HG03039 (cell line): Measurements from ENCODE around the gene PHKA1.
"Not testable (repeated sequence)": the region's sequence is repeated elsewhere in the genome, so short reads cannot be mapped to it uniquely, and the experiment has no call there.

ENCODE experiments used
- ATAC-seq: cut with Tn5 transposase; IDR thresholded peaks from one replicate; pipeline ENCODE4 v1.9.1; 2021; ENCODE audit warnings: mild to moderate bottlenecking, moderate library complexity; ENCODE audit not compliant: unreplicated experiment

The PHKA1 gene

DNA sequence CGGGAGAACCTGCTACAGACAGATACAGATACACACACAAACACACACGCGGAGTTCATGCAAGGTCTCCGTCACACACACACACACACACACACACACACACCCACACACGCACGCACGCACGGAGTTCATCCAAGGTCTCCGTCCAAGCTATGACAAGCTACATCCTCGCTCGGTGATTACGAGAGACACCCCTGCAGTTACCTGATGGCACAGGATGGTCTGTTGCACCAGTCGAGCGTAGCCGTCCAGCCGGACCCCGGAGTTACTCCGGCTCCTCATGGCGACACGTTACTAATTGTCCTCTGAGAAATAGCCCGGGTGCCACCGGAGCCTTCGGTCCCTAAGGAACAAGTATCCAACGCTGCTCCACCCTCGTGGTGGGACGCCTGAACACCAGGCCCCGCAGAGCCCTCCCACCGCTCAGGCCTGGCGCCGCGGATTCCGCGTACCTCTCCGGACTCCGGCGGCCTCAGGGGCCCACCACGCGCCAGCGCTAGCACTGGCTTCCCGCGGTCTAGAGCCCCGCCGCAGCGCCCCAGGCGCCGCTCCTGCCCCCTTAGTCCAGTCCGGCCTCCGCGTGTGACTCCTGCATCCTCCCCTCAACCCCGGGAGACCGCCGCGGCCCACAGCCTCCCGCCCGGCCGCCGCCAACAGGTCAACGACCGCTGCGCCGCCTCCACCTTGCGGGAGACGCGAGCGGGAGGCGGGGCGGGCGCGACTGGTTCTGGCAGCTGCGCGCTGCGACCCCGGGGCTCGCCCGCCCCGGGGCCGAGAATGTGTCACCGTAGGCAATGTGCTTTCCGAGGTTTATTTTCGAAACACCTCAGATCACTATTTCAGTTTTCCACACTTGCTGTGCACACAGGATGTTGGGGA, at the start of gene PHKA1:
Gene PHKA1 (minus strand): TSS at position 708 of the 879 bp plus-strand sequence. CDS start 426 bp downstream, at position 282.
- ATAC-seq: not testable (repeated sequence)

DNA sequence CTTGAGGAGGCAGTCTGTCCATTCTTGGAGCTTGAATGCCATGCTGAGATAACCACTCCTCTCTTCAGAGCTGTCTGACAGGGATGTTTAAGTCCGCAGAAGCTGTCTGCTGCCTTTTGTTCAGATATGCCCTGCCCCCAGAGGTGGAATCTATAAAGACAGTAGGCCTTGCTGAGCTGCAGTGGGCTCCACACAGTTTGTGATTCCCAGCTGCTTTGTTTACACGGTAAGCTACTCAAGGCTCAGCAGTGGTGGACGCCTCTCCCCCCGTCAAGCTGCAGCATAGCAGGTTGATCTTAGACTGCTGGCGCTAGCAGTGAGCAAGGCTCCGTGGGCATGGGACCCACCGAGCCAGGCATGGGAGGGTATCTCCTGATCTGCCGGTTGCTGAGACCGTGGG, 46.3 kb upstream of the PHKA1 start:
- not testable (repeated sequence) for ATAC-seq

GRCh38 chrX:72748545-72748944, 34.4 kb upstream of the PHKA1 start:
- not testable (repeated sequence) for ATAC-seq

DNA sequence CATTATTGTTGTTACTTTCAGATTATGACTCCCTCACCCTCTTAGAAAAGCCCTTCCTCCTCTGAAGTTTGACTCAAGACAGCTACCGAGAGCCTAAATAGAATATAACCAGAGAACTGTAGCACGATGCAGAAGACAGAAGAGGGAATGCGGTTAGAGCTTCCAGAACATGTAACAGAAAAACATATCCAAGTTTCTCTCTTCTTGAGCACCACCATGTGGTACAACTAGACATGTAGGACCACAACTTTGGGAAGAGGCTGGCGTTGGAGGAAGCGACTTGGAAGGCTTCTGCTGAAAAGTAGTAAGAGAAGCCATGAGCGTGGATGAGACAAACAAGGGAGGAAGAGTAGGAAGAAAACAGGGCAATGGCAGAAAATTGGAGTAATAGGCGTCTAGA, 31.4 kb upstream of the PHKA1 start:
- not testable (repeated sequence) for ATAC-seq

GRCh38 chrX:72735561-72735960, 21.5 kb upstream of the PHKA1 start:
- ATAC-seq: no peak

DNA sequence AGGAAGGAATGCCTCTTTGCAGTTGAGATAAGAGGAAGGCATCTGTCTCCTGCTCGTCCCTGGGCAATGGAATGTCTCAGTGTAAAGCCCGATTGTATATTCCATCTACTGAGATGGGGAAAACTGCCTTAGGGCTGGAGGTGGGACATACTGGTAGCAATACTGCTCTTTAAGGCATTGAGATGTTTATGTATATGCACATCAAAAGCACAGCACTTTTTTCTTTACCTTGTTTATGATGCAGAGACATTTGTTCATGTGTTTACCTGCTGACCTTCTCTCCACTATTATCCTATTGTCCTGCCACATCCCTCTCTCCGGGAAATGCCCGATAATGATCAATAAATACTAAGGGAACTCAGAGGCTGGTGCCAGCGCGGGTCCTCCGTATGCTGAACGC, 19.5 kb upstream of the PHKA1 start:
- not testable (repeated sequence) for ATAC-seq

DNA sequence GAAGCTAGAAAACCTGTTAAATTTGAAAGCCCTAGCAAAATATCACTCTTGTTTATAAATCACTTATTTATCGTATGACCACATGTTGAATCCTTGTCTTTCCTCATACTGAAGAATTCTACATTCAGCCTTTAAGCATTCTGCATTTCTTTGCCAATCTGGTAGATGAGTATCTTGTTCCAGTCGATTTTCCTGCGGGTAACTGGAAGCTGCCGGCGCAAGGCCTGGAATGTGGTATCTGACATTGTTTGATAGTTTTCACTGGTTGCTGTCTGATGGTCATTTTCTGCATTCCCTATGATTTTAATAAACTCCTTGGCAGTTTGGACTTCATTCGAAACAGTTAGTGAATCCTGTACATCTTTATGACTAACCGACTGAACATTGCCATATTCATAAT, 13.7 kb upstream of the PHKA1 start:
- ATAC-seq: no peak

DNA sequence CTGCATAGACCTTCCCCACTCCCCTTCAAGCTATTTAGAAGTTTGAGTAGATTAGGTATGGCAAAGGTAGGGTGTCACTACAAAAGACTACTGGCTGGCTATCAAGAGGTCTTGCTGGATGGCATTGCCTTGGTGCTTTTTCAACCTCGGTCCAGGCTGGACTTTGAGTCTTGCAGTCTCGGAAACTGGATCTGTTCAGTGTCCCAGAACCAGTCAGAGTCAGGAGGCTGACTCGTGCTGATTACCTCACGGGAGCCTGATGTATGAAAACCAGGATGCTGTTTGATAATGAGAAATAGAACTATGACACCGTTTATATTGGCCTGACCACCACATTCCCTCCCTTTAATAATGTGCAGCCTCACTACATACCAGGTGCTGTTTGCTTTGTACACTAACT, 2.7 kb upstream of the PHKA1 start:
- no peak for ATAC-seq

DNA sequence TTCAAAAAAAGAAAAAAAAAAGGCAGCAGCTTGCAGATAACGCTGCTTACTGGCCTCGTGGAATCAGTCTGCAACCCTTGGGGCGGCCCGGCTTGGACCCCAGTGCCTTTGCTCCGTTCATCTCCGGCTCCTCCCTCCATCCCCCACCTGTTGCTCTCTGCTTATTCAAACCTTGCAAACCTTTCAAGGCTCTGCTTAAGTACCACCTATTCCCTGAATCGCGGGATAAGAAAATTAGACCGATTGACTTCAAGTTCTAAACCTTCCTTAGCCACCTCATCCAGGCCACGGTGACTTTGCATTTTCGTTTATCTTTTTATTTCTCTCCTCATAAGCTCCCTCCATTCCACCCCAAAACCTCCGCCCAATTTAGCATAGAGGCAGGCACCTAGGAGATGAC, 1.4 kb upstream of the PHKA1 start:
- no peak for ATAC-seq

- ATAC-seq: no peak
These were observed 391 bp upstream of the PHKA1 start for GRCh38 chrX:72714478-72714916.

GRCh38 chrX:72713130-72713529, 976 bp downstream of the PHKA1 start:
- ATAC-seq: no peak

- ATAC-seq: no peak
These were observed 1.9 kb downstream of the PHKA1 start for GRCh38 chrX:72712094-72712755.

- no peak for ATAC-seq
These were observed 8.3 kb downstream of the PHKA1 start for GRCh38 chrX:72705814-72706213.

DNA sequence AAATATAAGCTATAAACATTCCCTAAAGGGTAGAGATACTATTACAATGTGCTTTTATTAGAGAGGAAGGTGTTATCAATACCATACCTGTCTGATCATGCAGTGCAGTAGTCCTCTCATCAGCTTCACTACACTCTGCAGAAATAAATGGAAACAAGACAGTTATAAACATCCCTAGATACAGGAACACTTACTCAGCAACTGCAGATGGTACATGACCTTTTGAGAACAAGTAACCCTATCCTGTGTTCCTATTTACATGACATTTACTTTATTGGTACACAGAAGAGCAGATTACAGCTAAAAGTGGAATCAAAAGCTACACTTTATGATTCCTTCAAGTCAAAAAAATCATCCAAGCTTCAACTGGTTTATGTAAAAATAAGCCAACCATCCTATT, 9.0 kb downstream of the PHKA1 start:
- ATAC-seq: no peak

DNA sequence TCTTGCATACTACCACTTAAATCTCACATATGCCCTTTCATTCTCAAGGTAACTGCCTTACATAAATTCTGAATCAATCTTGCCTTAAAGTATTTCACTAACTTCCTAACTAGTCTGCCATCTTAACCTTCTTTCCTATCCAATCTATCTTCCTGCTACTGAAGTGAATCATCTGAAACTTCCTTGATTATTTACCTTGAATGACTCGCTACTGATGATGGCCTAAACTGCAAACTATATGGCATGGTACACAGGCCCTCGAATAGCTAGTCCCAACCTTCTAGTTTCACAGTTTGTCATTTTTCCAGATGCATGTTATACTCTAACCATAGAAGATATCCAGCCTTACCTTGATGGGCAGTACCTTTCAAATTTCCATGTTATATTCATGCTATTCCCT, 19.9 kb downstream of the PHKA1 start:
- no peak for ATAC-seq

GRCh38 chrX:72693477-72693876, 20.6 kb downstream of the PHKA1 start:
- ATAC-seq: no peak

- ATAC-seq: no peak
These were observed 26.7 kb downstream of the PHKA1 start for GRCh38 chrX:72687396-72687795.

GRCh38 chrX:72685810-72686456, 28.2 kb downstream of the PHKA1 start:
- ATAC-seq: no peak

DNA sequence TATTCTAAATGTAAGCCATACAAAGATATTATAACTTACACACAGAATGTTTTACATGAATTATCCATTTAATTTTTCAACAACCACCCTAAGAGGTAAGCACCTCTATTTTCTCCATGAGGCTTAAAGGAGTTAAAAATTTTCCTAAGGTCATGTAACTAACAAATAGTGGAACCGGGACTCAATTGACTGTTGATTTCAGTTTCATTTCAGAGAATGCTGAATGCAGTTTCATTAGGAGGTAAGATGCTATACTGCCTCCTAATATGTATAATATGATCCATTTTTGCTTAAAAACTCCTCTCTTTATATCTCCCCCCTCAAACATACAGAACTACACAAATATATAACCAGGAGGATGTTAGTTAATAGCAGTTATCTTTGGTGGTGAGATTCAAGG, 29.1 kb downstream of the PHKA1 start:
- ATAC-seq: no peak

- ATAC-seq: no peak
These were observed 30.5 kb downstream of the PHKA1 start for GRCh38 chrX:72683631-72684030.

DNA sequence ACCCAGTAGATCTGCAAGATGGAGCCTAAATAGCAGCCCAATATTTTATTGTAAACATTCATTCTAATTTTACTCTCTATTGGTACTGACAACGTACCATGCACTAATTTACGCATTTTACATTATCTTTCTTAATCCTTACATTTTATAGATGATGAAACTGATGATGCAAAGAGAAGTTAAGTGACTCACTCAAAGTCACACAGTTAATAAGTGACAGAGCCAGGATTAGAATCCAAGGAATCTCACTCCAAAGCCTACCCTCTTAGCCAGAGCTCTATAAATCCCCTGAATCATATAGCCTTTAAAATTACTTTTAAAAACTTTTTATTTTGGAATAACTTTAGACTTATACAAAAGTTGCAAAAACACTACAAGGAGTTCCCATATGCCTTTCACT, 37.6 kb downstream of the PHKA1 start:
- ATAC-seq: no peak

GRCh38 chrX:72673951-72674350, 40.2 kb downstream of the PHKA1 start:
- not testable (repeated sequence) for ATAC-seq
